Measurements from ENCODE around the gene CAMK1G. TPM values are rescaled to one million over a fixed set of nuclear protein-coding genes. Genes with fewer than 3 reads are reported as not detected.

CAMK1G gene
- total RNA-seq, 1 donor from 2014 or later: not detected

DNA sequence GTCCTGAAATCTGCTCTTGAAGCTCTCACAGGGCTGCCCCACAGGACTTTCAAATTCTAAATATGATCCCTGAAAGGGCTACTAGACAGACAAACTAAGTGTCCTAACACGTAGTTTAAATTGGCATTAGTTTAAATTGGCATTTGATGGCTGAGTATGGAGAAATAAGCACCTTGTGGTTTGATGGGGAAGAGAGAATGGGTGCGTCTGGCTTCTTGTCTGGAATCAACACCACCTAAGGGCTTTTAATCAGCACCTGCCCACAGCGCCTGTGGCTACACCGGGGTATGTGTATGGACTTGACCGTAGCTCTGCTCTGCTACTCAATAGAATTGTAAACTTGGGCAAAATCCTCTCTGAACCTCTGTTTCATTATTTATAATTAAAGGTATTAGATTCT, 74.4 kb downstream of the CAMK1G start:
- Mint-ChIP-seq H3K4me1 (ENCODE audit: low read depth) (peaks cover 33% of the 10 kb centered on the region), H3K9me3 (no peaks in the 10 kb centered on the region), H3K36me3 (ENCODE audit: low read depth) (peaks cover 2% of the 10 kb centered on the region), H3K27ac (no peak overlapping the region), H3K4me3 (ENCODE audit: low read depth) (no peak overlapping the region), H3K27me3 (ENCODE audit: low read depth) (no peaks in the 10 kb centered on the region)
- intact Hi-C loops (cut with micrococcal nuclease): no loop called here
- DNase-seq (ENCODE audit: low spot score): no peak

DNA sequence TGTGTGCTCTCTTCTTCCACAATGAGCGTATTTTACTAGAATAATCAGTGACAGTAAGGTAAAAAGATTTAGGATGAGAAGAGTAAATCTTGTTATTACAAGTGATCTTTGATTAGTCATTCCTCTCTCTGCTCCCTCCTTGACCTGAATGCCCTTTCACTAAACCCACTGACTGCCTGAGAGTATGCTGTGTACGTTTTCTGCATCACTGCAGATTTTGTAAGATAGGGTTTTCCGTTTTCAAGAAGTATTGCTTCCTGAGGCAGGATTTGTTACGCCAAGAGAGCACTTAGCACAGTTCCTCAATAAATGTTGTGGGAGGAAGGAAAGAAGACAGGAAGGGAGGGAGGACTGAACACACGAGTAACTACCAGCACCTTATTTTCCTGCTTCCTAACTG, 76.4 kb downstream of the CAMK1G start:
- Mint-ChIP-seq H3K27ac (peak overlapping the region; percentile 79), H3K4me1 (ENCODE audit: low read depth) (peaks cover 25% of the 10 kb centered on the region), H3K4me3 (ENCODE audit: low read depth) (peak overlapping the region; percentile 16), H3K27me3 (ENCODE audit: low read depth) (no peaks in the 10 kb centered on the region), H3K9me3 (no peaks in the 10 kb centered on the region), H3K36me3 (ENCODE audit: low read depth) (peaks cover 6% of the 10 kb centered on the region)
- intact Hi-C loops (cut with micrococcal nuclease): loop anchor here (1.0 to 2.0 kb wide), 4 partner anchors 9 to 91 kb away; no protein-coding TSS in a partner anchor
- DNase-seq (ENCODE audit: low spot score): no peak

DNA sequence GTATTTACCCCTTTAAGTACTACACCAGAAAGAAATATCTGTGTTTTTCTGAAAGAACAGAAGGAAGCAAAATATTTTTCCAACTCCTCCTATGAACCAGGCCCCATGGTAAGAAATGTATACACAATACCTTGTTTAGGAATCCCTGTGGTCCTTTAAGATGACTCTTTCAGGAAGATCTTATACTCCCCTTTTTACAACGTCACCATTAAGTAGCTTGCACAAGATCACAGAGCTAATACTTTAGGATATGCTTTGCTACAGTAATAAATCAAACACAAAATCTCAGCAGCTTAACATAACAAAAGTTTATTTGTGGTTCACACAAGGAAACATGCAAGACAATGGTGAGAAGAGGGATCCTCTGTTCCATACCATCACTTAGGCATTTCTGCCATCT, 77.6 kb downstream of the CAMK1G start:
- Mint-ChIP-seq H3K27ac (no peak overlapping the region), H3K9me3 (no peaks in the 10 kb centered on the region), H3K27me3 (ENCODE audit: low read depth) (no peaks in the 10 kb centered on the region), H3K4me1 (ENCODE audit: low read depth) (peaks cover 25% of the 10 kb centered on the region), H3K36me3 (ENCODE audit: low read depth) (peaks cover 6% of the 10 kb centered on the region), H3K4me3 (ENCODE audit: low read depth) (no peak overlapping the region)
- DNase-seq (ENCODE audit: low spot score): no peak
- intact Hi-C loops (cut with micrococcal nuclease): loop anchor here (2.0 kb wide), 1 partner anchor 64 kb away; no protein-coding TSS in a partner anchor

DNA sequence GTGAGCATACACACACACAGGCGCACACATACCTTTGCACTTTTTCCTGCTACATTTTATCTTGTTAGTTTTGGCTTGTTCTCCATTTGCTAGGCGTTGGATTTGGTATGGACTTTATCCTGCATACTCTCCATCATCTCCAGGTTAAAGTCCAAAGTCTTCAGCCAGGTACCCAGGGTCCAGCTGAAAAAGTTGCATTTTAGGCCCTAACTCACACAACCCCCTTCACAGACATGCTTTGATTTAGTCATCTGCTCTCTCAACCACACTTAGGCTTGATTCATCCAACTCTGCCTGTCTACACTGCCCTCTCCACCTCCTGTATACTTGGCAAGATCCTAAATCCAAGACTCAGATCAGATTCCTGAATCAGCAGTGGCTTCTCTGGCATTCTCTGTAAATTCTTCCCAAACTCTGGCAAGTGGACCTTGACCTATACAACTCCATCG, 79.4 kb downstream of the CAMK1G start:
- H3K36me3 Mint-ChIP-seq (ENCODE audit: low read depth): peaks cover 6% of the 10 kb centered on the region
- H3K4me1 Mint-ChIP-seq (ENCODE audit: low read depth): peaks cover 22% of the 10 kb centered on the region
- H3K27me3 Mint-ChIP-seq (ENCODE audit: low read depth): no peaks in the 10 kb centered on the region
- H3K4me3 Mint-ChIP-seq (ENCODE audit: low read depth): no peak overlapping the region
- no peaks in the 10 kb centered on the region for H3K9me3 Mint-ChIP-seq
- no peak overlapping the region for H3K27ac Mint-ChIP-seq
- no peak for DNase-seq (ENCODE audit: low spot score)
- intact Hi-C loops (cut with micrococcal nuclease): no loop called here

Other genes starting within 250 kb of the CAMK1G start
- gene LAMB3, start 68.7 kb downstream of the CAMK1G start, total RNA-seq: 11.3 and 11.5 TPM in 2 replicates
- 49.3 and 49.4 TPM in 2 replicates for gene G0S2, start 91.7 kb downstream of the CAMK1G start, total RNA-seq
- gene HSD11B1, start 121.1 kb downstream of the CAMK1G start, total RNA-seq: 8.2 and 8.6 TPM in 2 replicates
- gene TRAF3IP3, start 172.3 kb downstream of the CAMK1G start, total RNA-seq: 386 and 390 TPM in 2 replicates
- gene C1orf74, start 200.8 kb downstream of the CAMK1G start, total RNA-seq: 2.8 and 3.0 TPM in 2 replicates
- gene IRF6, start 222.4 kb downstream of the CAMK1G start, total RNA-seq: 0.25 TPM in 1 of 2 replicates, not detected in the other
- 18.7 and 19.6 TPM in 2 replicates for gene UTP25, start 244.3 kb downstream of the CAMK1G start, total RNA-seq

All from activated T-helper 2 cell treated with anti-CD3 and anti-CD28 coated beads, Interferon-gamma antibody, Interleukin-2, Interleukin-4, amounts not matched to agents 10 μg/mL and 5 μg/mL and 100 μg/mL, durations not matched to agents 14 hours and 24 hours and 36 hours (primary cell).